ENCODE results near the gene EVA1C. TPM values are rescaled to one million over a fixed set of nuclear protein-coding genes. Genes with fewer than 3 reads are reported as not detected.

The EVA1C gene
- 7.6 and 14.4 TPM in 2 replicates for total RNA-seq (ENCODE audit: low replicate concordance)

GRCh38 chr21:32412162-32413014 lies at the start of gene EVA1C:
Gene EVA1C (plus strand): TSS chr21:32412706. CDS start chr21:32412854, 148 bp downstream.

GRCh38 chr21:32392880-32393676 lies 19.4 kb upstream of the EVA1C start, which contains the start of gene URB1:
Gene URB1 (minus strand): TSS chr21:32393012. CDS start chr21:32392910, 102 bp downstream.

Other genes with a start within 250 kb of the EVA1C start
- 7.3 and 9.6 TPM in 2 replicates for gene MIS18A, start 133.7 kb upstream of the EVA1C start, total RNA-seq (ENCODE audit: low replicate concordance)
- 0.23 TPM in 1 of 2 replicates, not detected in the other for gene MRAP, start 113.9 kb upstream of the EVA1C start, total RNA-seq (ENCODE audit: low replicate concordance)
- gene URB1, start 19.7 kb upstream of the EVA1C start, total RNA-seq (ENCODE audit: low replicate concordance) = 11.2 and 12.5 TPM in 2 replicates
- 0.94 TPM in 1 of 2 replicates, not detected in the other for gene TCP10L, start 172.8 kb downstream of the EVA1C start, total RNA-seq (ENCODE audit: low replicate concordance)
- 9.9 and 19.8 TPM in 2 replicates for gene CFAP298, start 199.7 kb downstream of the EVA1C start, total RNA-seq (ENCODE audit: low replicate concordance)

Measured in smooth muscle cell of the coronary artery (primary cell).